Activated CD8-positive, alpha-beta memory T cell treated with anti-CD3 and anti-CD28 coated beads for 36 hours (primary cell): ENCODE results near the gene RBBP6. TPM values are rescaled to one million over a fixed set of nuclear protein-coding genes. Genes with fewer than 3 reads are reported as not detected.
"Not testable (repeated sequence)": the region's sequence is repeated elsewhere in the genome, so short reads cannot be mapped to it uniquely, and the experiment has no call there.

Experiments
- CTCF ChIA-PET: fragments of 350-600 bp; sonication (Branson Sonifier 250); formaldehyde crosslinking; loops from one replicate; lab custom pipeline; 2021; ENCODE audit warnings: antibody characterized with exemption; lab: Charles Lee
- POLR2A ChIA-PET: fragments of 350-600 bp; sonication (Branson Sonifier 250); formaldehyde crosslinking; loops from one replicate; lab custom pipeline; 2021; ENCODE audit warnings: antibody characterized with exemption; lab: Charles Lee
- total RNA-seq, 2 experiments: library from RNA; stranded (reverse); gene quantifications; one replicate each; pipeline ENCODE4 v1.2.3, GENCODE V29; 2021

Gene RBBP6
- total RNA-seq: 10 to 100 TPM; 52.0 to 52.6 TPM

DNA sequence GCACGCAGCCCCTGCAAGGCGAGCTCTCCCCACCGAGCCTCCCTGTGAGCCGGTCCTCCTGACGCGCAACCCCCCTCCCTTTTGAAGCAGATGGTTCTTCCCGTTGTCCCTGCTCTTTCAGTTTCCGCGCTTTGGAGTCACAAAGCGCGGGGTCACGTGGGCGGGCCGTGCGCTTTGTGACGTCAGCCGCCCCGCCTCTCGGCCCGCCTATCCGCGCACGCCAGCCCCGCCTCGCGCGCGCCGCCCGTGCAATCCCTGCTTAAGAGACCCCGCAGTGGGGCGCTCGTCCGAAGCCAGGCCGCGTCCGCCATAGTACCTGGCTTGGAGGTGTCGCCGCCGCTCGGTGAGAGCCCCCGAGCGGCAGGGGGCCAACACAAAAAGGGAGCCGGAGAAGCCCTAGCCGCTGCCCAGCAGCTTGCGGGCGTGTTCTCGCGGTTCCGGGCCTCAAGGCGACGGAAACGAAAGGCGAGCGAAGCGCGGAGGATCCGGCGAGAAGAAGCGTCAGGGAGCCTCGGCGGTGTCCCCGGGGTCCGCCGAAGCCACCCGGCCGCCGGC is at the start of gene RBBP6:
RBBP6 (plus strand) TSS at position 272 of the 555 bp plus-strand sequence. CDS start 1,061 bp downstream, outside the sequence.
- CTCF ChIA-PET: interaction anchor here (1.2 to 1.6 kb wide), 3 partner anchors 15 to 130 kb away, joined by 3 to 4 read pairs (median 3); no protein-coding TSS in a partner anchor
- POLR2A ChIA-PET: interaction anchor here (0.6 kb wide), 1 partner anchor 12 kb away, joined by 3 read pairs; no protein-coding TSS in a partner anchor

DNA sequence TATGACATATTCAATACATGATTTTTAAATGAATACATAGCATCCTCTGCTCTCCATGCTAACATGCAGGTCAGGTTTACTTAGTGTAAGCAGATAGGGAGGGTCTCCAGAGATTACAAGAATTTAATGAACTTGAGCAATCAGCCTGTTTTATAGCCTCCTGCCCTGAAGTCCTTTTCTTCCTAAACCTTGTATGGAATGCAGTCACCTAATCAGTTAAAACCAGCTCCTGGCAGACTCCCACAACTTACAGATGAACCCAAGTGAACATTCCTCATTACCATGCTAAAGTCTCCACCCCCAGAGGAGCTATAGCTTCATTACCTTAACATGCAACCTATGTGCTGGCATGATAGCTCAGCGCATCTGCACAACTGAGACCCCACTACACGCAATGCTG is 48.5 kb upstream of the RBBP6 start:
- CTCF ChIA-PET: no interaction called here
- POLR2A ChIA-PET: no interaction called here

DNA sequence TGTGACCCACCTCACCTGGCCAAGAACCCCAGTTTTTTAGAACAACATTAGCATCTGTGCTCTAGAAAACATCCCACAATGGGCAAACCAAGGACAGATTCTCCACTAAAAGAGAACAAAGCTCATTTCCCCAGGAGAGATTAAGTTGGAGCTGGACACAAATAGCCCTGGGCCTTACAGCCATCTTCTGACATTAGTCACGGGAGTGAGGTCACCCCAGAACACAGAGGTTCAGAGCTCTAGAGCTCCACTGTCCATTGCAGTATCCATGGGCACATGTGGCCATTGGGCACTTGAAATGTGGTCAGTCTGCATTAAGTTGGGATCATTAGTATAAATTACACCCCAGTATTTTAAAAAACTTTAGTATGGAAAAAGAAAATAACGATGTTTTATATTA is 47.6 kb upstream of the RBBP6 start:
- POLR2A ChIA-PET: no interaction called here
- CTCF ChIA-PET: no interaction called here

DNA sequence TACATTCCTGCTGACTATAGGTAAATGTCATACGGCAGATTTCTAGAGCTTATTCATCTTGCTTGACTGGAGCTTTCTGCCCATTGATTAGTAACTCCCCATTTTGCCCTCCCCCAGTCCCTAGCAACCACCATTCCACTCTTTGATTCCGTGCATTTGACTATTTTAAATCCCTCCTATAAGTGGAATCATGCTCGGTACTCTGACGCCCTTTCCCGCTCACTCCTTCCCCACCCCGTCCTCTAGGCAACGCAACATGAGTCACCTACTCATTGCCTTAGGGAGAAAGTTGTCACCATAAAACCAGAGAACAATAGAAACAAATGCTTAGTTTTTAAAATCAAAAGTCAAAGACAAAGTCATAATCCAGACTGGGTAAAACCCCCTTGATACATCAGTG is 45.5 kb upstream of the RBBP6 start:
- ChIA-PET POLR2A (no interaction called here), CTCF (no interaction called here)

DNA sequence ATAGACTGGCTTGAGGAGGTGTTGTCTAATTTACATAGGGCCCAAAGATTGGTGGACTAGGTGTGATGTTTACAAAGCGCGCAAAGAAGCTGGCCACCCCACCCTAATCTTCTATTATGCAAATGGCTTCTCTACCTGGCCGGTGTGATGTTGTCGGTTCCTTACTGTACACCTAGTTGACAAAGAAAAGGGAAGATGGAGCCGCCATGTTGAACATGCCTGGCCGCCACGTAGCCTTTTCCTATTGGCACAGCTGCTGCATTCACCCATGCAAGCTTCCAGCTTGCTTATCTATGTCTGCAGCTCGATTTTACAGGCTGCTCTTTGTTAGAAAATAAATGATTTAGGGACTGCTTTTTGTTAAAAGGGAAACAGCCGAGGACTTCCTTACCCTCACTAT is 44.2 kb upstream of the RBBP6 start:
- CTCF ChIA-PET: interaction anchor here (1.4 to 1.8 kb wide), 3 partner anchors 10 to 21 kb away, joined by 3 to 7 read pairs (median 3); no protein-coding TSS in a partner anchor
- POLR2A ChIA-PET: not testable (repeated sequence)

DNA sequence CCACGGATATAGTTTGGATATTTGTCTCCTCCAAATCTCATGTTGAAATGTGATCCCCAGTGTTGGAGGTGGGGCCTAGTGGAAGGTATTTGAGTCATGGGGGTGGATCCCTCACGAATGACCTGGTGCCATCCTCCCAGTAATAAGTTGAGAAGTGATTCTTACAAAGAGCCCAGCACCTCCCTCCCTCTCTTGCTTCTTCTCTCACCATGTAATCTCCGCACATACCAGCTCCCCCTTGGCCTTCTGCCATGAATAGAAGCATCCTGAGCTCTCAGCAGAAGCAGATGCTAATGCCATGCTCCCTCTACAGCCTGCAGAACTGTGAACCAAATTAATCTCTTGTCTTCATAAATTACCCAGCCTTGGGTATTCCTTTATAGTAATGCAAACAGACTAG is 41.9 kb upstream of the RBBP6 start:
- CTCF ChIA-PET: no interaction called here

GRCh38 chr16:24499193-24499814 is 40.1 kb upstream of the RBBP6 start:
- POLR2A ChIA-PET: no interaction called here
- CTCF ChIA-PET: no interaction called here

More for the DNA sequence above, 41.9 kb upstream of the RBBP6 start:
- POLR2A ChIA-PET: no interaction called here

- POLR2A ChIA-PET: interaction anchor here (0.6 kb wide), 1 partner anchor 463 kb away, joined by 3 read pairs; no protein-coding TSS in a partner anchor
- CTCF ChIA-PET: interaction anchor here (0.6 to 1.7 kb wide), 15 partner anchors 9 to 770 kb away, joined by 3 to 20 read pairs (median 4); no protein-coding TSS in a partner anchor
Measured at GRCh38 chr16:24504472-24505345, 34.7 kb upstream of the RBBP6 start.

DNA sequence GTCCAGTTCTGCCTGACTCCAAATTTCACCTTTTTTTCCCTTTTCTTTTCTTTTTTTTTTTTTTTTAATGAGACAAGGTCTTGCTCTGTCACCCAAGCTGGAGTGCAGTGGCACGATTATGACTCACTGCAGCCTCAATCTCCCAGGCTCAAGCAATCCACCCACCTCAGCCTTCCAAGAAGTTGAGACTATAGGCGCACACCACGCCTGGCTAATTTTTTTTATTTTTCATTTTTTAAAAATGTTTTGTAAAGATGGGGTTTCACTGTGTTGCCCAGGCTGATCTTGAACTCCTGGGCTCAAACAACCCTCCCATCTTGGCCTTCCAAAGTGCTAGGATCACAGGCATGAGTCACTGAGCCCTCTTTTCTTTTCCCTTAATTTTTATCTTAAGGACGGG is 33.4 kb upstream of the RBBP6 start:
- POLR2A ChIA-PET: no interaction called here
- CTCF ChIA-PET: interaction anchor here (0.6 to 1.6 kb wide), 4 partner anchors 24 to 464 kb away, joined by 3 to 13 read pairs (median 4); no protein-coding TSS in a partner anchor

- CTCF ChIA-PET: no interaction called here
- POLR2A ChIA-PET: interaction anchor here (0.7 kb wide), 1 partner anchor 30 kb away, joined by 5 read pairs; no protein-coding TSS in a partner anchor
Measured at GRCh38 chr16:24507959-24508480, 31.3 kb upstream of the RBBP6 start.

- POLR2A ChIA-PET: no interaction called here
- CTCF ChIA-PET: no interaction called here
Measured at GRCh38 chr16:24508614-24509013, 30.8 kb upstream of the RBBP6 start.

- POLR2A ChIA-PET: no interaction called here
- CTCF ChIA-PET: no interaction called here
Measured at GRCh38 chr16:24509536-24509935, 29.8 kb upstream of the RBBP6 start.

GRCh38 chr16:24511174-24511573 is 28.2 kb upstream of the RBBP6 start:
- ChIA-PET POLR2A (no interaction called here), CTCF (no interaction called here)

DNA sequence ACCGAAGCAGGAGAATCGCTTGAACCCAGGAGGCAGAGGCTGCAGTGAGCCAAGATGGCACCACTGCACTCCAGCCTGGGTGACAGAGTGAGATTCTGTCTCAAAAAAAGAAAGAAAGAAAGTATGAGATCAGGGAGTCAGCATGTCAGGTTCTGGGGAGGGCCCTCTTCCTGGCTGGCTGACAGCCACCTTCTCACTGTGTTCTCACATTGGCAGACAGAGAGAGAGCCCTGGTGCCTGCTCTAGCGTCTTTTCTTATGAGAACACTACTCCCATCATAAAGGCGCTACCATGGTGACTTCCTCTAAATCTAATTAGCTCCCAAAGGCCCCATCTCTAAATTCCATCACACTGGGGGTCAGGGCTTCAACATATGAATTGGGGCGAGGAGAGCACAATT is 27.6 kb upstream of the RBBP6 start:
- ChIA-PET CTCF (no interaction called here), POLR2A (no interaction called here)

DNA sequence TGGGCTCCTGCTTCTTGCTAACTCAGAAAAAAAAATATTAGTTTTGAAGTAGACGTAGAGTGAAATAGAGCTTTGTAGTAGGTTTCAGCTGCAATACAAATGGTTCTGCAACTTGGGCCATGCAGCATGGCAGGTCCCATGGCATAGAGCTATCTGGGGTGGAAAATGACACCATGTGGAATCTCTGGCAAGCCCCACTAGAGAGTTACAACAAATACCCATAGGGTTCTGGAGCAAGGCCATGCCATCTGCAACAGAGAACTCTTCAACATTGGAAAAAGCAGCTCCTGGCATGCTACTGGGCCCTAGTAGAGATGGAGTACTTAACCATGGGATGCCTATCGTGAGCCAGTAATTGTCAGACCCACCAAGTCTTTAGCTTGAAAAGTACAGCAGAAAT is 25.3 kb upstream of the RBBP6 start:
- ChIA-PET CTCF (no interaction called here), POLR2A (no interaction called here)

DNA sequence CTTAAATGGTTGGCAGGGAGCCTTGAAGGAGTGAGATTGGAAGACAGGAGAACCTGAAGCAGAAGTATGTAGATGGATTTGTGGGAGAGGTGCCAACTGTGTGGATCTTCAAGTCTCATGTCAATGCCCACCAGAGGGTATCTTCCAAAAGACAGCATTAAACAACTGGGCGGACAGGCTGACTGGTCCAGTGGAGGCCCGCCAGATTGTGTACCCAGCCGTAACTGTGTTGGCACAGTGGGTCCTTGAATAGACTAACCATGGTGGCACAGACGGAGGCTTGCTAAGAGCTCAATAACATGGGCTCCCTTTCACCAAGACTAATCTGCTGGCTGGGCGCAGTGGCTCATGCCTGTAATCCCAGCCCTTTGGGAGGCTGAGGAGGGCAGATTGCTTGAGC is 24.2 kb upstream of the RBBP6 start:
- POLR2A ChIA-PET: interaction anchor here (0.7 kb wide), 1 partner anchor 30 kb away, joined by 3 read pairs; no protein-coding TSS in a partner anchor
- CTCF ChIA-PET: interaction anchor here (0.6 to 2.1 kb wide), 4 partner anchors 11 to 202 kb away, joined by 3 to 7 read pairs (median 4); no protein-coding TSS in a partner anchor

GRCh38 chr16:24516900-24517669 is 22.3 kb upstream of the RBBP6 start:
- POLR2A ChIA-PET: no interaction called here
- CTCF ChIA-PET: interaction anchor here (0.7 to 1.3 kb wide), 6 partner anchors 19 to 249 kb away, joined by 3 to 8 read pairs (median 4); no protein-coding TSS in a partner anchor

DNA sequence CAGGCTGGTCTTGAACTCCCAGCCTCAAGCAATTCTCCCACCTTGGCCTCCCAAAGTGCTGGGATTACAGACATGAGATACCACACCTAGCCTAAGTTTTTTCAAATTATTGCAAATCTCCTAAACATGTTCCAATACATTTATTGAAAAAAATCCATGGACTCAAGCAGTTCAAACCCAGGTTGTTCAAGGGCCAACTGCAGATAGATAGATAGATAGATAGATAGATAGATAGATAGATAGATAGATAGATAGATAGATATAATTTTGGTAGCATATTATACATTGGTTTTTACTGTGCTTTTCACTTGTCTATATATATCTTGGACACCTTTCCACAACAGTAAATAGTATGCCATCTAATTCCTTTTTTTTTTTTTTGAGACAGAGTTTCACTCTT is 20.9 kb upstream of the RBBP6 start:
- CTCF ChIA-PET: interaction anchor here (0.6 kb wide), 1 partner anchor 476 kb away, joined by 3 read pairs; no protein-coding TSS in a partner anchor
- POLR2A ChIA-PET: no interaction called here
